T1000 (cell line): ENCODE measurements around the gene DLEC1.
"Not testable (repeated sequence)": the region's sequence is repeated elsewhere in the genome, so short reads cannot be mapped to it uniquely, and the experiment has no call there.

ENCODE experiments used
- DNase-seq: peaks from one replicate; lab custom pipeline; 2025; ENCODE audit warnings: mixed read lengths; lab: John Stamatoyannopoulos, UW

Gene DLEC1

DNA sequence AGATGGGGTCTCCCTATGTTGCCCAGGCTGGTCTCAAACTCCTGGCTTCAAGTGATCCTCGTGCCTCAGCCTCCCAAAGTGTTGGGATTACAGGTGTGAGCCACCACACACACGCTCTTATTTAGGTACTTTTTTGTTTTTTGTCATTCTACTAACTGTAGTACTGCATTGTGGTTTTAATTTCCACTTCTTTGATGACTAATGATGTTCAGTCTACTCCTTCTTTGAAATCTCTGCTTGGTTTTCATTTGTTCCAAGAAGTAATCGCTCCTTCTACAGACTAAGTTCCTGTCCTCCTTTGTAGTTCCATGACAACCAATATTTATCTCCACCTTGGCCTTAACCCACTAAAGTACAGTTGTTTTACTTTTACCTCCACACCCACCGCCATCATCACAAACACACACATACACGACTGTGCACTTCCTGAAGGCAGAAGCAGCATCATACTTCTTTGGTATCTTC, 529 bp upstream of the DLEC1 start:
- DNase-seq, result no peak

DNA sequence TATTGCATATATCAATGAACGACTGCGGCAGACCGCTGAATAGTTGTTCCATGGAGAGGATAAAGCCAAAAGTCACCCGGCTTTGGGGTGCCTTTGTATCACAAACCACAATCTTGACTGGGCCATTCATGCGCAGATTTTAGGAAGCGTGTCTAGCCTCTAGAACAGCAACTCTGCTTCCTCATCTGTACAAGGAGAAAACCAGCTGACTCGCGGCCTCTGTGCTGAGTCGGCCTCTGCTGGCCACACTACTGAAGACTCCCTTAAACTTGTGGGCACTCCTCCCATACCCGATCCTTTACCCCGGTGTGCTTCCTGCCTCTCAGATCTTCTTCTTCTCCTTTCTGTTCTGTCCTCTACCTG, 872 bp downstream of the DLEC1 start:
- no peak for DNase-seq

DNA sequence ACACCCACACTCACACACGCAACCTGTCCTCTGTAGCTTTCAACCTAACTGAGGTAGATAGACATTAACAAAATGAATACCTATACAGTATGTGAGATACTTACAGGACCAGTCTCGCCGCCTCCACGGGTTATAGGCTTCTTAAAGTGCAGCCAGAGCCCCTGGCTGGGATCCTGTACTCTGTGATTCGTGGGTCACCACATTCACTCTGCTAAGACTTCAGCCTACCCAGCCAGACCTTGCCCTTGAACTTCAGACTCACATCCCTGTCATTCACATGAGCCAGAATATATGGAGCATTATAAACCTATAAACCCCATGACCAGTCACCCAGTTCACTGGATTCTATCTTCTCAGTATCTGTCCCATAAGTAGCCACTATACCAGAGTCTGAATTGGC, 1.4 kb downstream of the DLEC1 start:
- DNase-seq, result no peak

DNA sequence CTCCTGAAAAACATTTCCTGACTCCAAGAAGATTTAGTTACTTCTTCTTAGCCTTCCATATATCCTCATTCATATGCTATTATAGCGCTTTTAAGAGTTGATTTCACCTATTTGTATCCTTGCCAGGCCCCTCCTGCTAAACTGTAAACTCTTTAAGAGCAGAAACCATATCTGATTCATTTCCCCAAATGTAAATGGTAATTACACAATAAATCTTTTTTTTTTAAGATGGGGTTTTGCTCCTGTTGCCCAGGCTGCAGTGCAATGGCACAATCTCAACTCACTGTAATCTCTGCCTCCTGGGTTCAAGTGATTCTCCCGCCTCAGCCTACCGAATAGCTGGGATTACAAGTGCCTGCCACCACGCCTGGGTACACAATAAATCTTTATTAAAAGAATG, 4.5 kb downstream of the DLEC1 start:
- no peak for DNase-seq

DNA sequence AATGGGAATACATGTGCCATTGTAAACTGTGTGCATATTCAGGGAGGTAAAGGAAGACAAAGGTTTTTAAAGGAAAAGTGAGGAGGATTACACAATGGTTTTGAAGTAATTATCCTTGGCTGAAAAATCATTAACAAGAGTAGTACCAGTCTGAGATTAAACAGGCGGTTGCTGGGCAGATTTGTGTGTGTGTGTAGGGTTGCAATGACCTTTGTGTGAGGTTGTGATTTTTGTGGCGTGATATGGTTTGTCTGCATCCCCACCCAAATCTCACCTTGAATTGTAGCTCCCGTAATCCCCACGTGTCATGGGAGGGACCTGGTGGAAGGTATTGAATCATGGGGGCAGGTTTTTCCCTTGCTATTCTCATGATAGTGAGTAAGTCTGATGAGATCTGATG, 7.0 kb downstream of the DLEC1 start:
- no peak for DNase-seq

DNA sequence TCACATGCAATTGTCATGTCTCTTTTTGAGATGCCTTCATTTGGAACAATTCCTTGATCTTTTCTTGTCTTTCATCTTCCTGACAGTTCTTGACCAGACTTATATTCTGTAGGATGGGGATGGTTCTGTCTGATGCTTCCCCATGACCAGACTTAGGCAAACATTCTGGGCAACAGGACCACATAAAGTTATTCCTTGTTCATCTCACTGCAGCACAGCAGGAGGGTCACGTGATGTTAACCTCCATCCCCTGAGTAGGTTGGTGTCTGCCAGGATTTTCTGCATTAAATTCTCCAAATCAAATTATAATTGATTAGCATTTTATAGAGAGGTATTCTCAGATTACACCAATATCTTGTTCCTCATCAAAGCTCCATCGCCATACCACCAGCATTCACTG, 7.8 kb downstream of the DLEC1 start:
- no peak for DNase-seq

DNA sequence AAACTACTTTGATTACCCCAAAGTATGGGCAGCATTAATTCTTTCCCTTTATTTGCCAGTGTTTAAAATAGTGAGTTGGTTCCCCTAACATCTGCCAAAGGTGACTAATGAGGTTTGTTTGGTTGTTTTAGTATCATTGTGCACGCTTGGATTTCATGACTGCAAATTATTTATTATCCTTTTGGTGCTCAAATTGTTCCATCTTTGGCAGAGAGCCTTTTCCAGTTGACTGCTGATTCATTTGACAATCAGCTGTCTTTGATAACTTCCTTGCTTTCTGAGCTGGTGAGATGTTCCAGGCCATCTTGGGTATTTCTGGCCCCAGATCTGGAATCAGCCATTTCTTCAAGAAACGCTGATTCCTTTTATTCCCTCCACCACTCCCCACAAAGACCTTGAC, 8.9 kb downstream of the DLEC1 start:
- no peak for DNase-seq

DNA sequence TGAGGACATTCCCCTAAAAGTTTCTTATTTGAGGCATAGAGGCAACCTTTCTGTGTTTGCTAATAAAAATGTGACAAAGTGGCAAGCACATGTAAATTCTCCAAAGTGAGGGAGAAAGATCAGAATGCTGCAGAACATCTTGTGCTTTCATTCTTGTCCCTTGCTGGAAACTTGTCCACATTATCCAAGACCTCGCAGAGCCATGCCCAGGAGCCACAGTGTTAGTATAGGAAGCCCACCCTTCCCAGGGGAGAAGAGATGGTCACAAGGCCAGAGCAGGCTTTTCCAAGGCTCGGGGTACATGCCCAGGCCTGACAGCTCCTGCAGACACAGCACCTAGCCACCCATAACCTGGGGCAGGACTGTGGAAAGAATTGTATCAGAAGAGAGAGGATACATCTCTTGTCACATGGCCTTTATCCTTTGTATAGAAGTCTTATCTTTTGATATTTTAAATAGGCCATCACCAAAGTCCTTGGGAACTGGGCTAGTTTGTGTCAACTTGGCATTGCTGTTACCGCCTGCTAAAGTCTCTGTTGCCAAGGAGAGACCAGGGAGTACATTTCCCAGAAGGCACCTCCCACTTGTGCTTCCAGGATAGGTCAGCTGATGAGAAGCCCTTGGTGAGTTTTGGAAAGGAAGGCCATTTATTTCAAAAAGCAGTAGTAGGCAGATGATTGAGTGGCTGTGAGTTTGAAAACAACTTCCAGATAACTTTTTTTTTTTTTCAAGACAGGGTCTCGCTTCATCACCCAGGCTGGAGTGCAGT, 10.5 kb downstream of the DLEC1 start:
- no peak for DNase-seq

DNA sequence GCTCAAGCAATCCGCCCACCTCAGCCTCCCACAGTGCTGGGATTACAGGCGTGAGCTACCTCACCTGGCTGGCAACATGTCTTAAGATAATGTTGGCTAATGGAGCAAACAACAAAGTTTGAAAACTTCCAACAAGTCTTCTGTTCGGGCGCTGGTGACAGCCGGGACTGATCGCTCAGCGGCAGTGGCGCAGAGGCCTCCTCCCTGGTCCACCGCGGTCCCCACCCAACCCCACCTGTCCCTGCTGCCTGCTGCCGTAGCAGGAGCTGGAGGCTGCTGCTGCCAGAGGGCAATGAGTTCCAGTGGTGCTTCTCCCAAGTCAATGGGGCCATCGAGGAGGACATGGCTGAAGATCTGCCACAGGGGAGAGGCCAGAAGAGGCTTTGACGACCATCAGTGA, 12.1 kb downstream of the DLEC1 start:
- no peak for DNase-seq

DNA sequence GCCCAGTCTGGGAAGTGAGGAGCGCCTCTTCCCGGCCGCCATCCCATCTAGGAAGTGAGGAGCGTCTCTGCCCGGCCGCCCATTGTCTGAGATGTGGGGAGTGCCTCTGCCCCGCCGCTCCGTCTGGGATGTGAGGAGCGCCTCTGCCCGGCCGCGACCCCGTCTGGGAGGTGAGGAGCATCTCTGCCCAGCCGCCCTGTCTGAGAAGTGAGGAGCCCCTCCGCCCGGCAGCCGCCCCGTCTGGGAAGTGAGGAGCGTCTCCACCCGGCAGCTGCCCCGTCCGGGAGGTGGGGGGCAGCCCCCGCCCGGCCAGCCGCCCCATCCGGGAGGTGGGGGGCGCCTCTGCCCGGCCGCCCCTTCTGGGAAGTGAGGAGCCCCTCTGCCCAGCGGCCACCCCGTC, 14.3 kb downstream of the DLEC1 start:
- not testable (repeated sequence) for DNase-seq

DNA sequence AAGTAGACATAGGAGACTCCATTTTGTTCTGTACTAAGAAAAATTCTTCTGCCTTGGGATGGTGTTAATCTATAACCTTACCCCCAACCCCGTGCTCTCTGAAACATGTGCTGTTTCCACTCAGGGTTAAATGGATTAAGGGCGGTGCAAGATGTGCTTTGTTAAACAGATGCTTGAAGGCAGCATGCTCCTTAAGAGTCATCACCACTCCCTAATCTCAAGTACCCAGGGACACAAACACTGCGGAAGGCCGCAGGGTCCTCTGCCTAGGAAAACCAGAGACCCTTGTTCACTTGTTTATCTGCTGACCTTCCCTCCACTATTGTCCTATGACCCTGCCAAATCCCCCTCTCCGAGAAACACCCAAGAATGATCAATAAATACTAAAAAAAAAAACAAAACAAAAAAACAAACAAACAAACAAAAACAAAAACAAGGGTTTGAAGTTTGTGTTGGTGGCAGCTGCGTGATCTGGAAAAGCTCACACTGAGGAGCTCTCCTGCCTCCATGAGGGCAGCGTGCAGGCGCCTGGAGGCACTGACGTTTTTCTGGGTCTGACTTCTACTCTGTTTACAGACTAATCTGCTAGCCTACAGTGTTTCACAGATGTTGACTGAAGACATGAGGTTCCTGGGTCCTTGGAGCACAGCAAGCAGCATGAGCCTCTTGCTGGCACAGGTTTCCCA, 14.9 kb downstream of the DLEC1 start:
- not testable (repeated sequence) for DNase-seq

DNA sequence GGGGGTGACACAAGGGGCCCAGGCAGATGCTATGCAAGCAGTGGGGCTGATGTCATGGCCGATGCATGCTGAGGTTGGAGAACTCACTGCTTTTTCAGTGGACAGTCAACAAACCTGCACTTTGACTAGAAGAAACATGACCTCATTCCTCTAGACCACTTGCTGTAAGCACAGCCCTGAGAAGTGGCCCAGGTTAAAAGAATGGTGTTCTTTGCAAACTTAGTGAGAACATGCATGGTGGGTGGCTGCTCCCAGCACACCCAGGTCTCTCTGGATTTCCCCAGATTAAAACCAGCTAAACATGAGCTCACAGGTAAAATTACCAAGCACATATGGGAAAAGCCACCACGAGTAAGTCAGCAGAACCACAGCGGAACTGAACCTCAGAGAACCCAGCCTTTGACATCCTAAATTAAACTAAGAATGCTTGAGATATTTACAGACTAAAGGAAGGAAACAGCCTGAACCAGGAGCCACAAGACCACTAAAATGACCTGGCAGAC, 15.5 kb downstream of the DLEC1 start:
- DNase-seq, result no peak

DNA sequence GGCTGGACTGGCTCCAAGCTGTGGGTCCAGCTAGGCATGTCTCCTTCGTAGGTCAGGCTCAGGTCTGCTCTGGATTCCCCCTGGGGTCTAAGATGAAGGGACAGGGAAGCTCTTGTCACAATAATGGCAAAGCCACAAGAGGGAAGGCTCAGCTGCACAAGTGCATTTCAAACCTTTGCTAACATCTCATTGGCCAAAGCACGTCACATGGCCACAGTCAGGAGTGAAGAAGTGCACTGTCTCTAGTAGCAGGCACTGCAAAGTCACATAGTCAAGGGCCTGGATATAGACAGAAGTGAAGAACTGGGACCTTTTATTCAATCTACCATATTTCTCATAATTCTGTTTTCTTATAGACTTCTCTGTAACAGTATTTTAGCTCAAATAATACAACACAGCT, 20.1 kb downstream of the DLEC1 start:
- DNase-seq, result no peak

DNA sequence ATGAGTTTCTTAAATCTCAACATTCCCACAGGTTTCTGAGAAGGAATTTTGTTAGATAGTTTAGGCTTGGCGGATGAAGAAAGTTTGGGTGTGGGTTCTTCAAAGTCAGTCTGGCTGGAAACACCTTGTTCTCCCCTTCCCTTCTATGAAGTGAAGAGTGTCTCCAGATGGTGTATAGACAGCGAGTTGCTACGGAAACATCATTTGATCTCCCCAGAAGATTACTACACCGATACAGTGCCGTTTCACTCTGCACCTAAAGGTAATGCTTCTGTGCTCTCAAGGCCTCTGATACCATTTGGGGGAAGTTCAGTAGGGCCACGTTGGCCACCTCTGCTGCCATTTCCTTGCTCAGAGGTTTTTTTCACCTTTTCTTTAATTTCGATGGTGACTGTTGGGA, 20.6 kb downstream of the DLEC1 start:
- no peak for DNase-seq

DNA sequence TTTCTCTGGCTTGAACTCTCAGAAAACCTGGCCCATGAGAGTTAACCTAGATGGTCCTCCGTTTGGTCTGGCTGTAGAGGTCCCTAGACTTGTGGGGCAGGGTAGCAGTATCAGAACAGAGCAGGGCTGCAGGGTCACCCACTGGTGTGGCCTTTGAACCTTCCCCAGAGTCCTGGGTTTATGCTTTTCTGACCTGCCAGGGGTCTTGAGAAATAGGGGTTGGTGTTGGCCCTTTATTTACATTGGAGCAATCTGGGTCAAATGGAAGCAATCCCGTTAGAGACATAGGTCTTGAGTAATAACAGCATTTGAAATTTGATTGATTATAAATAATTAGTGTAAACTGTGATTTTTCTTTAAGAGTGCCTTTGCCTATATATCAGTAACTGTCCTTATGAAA, 23.8 kb downstream of the DLEC1 start:
- no peak for DNase-seq

DNA sequence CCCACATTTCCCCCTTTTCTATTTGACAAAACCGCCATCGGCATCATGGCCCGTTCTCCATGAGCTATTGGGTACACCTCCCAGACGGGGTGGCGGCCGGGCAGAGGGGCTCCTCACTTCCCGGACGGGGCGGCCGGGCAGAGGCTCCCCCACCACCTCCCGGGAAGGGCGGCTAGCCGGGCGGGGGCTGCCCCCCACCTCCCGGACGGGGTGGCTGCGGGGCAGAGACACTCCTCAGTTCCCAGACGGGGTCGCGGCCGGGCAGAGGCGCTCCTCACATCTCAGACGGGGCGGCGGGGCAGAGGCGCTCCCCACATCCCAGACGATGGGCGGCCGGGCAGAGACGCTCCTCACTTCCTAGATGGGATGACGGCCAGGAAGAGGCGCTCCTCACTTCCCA, 25.4 kb downstream of the DLEC1 start:
- not testable (repeated sequence) for DNase-seq

DNA sequence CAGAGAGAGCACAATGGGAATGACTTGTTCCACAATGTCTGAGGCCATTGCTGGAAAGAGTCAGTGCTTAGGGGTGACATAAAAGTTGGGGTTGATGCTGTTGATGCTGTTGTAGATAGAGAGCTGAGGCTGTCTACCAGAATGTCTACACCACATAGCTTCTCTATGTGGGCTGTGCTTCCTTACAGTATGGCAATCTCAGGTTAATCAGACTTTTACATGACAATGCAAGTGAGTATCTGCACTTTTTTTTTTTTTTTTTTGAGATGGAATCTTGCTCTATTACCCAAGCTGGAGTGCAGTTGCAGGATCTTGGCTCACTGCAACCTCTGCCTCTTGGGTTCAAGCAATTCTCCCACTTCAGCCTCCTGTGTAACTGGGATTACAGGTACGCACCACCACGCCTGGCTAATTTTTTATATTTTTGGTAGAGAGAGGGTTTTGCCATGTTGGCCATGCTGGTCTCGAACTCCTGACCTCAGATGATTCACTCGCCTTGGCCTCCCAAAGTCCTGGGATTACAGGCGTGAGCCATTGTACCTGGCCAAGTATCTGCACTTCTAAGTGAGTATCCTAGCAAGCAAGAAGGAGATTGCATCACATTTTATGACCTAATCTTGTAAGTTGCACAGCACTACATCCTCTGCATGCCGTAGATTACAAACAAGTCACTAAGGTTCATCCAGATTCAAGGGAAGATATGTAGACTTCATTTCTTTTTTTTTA, 28.7 kb downstream of the DLEC1 start:
- DNase-seq, result no peak

DNA sequence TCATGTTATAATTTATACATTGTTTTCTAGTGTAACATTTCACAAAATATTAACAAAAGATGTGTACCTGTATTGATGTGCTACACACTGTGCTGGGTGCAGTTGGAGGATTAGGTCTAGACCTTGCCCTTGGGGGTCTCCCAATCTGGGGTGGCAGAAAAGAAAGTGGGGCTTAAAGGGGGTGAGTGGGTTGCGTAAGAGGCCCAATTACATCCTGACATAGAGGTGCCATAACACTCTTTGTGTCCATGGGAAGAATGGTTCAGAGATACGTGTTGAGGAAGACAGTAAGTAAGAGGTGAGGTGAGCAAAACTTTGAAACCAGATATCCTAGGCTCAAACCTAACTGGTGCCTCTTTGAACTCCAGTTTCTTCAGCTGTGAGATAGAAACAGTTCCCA, 31.0 kb downstream of the DLEC1 start:
- no peak for DNase-seq

DNA sequence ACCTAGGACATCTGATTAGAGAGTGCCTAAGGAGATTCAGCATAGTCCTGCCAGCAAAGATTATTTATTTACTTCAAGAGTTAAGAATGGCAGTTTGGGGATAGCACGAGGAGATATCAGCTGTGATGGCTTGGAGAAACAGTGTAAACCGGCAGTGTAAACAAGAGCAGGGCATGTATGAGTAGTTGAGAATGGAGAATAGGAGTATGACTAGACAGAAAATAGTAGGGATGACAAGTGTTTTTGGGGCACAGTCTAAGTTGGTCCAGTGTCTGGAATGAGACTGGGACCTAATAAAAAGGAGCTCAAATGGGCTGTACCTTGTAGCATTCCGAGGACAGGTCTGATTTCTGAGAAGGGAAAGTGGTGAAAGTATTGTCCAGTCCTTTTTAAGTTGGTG, 38.1 kb downstream of the DLEC1 start:
- not testable (repeated sequence) for DNase-seq

DNA sequence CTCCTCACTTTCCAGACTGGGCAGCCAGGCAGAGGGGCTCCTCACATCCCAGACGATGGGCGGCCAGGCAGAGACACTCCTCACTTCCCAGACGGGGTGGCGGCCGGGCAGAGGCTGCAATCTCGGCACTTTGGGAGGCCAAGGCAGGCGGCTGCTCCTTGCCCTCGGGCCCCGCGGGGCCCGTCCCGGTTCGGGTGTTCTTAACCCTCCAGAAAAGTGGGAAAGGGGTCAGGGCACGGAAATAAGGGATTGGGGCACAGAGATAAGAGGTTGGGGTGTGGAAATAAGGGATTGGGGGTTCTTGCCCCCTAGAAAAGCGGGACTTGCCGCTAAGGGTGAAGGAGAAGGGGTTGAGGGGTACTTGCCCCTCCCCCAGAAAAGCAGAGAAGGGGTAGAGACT, 43.3 kb downstream of the DLEC1 start:
- not testable (repeated sequence) for DNase-seq

DNA sequence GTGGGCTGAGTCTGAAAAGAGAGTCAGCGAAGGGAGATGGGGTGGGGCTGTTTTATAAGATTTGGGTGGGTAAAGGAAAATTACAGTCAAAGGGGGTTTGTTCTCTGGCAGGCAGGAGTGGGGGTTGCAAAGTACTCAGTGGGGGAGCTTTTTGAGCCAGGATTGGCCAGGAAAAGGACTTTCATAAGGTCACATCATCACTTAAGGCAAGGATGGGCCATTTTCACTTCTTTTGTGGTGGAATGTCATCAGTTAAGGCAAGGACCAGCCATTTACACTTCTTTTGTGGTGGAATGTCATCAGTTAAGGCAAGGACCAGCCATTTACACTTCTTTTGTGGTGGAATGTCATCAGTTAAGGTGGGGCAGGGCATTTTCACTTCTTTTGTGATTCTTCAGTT, 44.2 kb downstream of the DLEC1 start:
- DNase-seq, result not testable (repeated sequence)

DNA sequence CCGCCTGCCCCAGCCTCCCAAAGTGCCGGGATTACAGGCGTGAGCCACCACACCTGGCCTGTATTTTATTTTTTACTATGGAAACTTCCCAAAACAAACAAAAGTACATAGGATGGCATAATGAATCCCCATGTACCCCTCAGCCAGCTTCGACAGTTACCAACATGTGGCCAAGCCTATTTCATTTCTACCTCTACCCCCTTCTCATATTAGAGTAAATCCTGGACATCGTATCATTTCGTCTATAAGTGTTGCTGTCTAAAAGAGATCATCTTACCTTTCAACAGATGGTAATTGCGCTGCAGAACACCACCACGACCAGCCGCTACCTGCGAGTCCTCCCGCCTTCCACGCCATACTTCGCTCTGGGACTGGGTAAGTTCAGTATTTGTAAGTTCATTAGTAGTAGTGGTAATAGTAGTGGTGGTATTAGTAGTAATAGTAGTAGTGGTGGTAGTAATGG, 44.9 kb downstream of the DLEC1 start:
- no peak for DNase-seq
